NOMO-1 (cell line): ENCODE measurements around the gene SLC25A46.
"Not testable (repeated sequence)": the region's sequence is repeated elsewhere in the genome, so short reads cannot be mapped to it uniquely, and the experiment has no call there.

ENCODE experiments used
- DNase-seq, 2 experiments: peaks; one replicate each; lab custom pipeline; 2025; ENCODE audit not compliant: unreplicated experiment in 2 of 2; lab: John Stamatoyannopoulos, UW

The SLC25A46 gene

GRCh38 chr5:110738812-110739651 lies at the start of gene SLC25A46:
TSS of gene SLC25A46 (plus strand) at chr5:110739007. CDS start at chr5:110739120, 113 bp downstream.
- DNase-seq, result peak; percentile 78 to 85

- not testable (repeated sequence) for DNase-seq
Observed at GRCh38 chr5:110690587-110690986, 48.2 kb upstream of the SLC25A46 start.

GRCh38 chr5:110692669-110693068 lies 46.1 kb upstream of the SLC25A46 start:
- DNase-seq, result not testable (repeated sequence)

GRCh38 chr5:110702300-110702699 lies 36.5 kb upstream of the SLC25A46 start:
- DNase-seq, result no peak

- no peak for DNase-seq
Observed at GRCh38 chr5:110702704-110703103, 36.1 kb upstream of the SLC25A46 start.

- DNase-seq, result no peak
Observed at GRCh38 chr5:110703481-110703880, 35.3 kb upstream of the SLC25A46 start.

GRCh38 chr5:110705349-110705748 lies 33.5 kb upstream of the SLC25A46 start:
- no peak for DNase-seq

GRCh38 chr5:110707260-110707844 lies 31.5 kb upstream of the SLC25A46 start:
- no peak for DNase-seq

- no peak for DNase-seq
Observed at GRCh38 chr5:110716247-110717245, 22.3 kb upstream of the SLC25A46 start.

- no peak for DNase-seq
Observed at GRCh38 chr5:110718311-110718710, 20.5 kb upstream of the SLC25A46 start.

- DNase-seq, result peak; percentile 54 to 56
Observed at GRCh38 chr5:110726249-110727024, 12.4 kb upstream of the SLC25A46 start, which contains the start of gene TMEM232. TSS of gene TMEM232 (minus strand) at chr5:110726671. CDS start at chr5:110667352, 59,319 bp downstream.

- no peak for DNase-seq
Observed at GRCh38 chr5:110727025-110727314, 11.8 kb upstream of the SLC25A46 start.

GRCh38 chr5:110731499-110731898 lies 7.3 kb upstream of the SLC25A46 start:
- DNase-seq, result not testable (repeated sequence)

GRCh38 chr5:110734101-110734500 lies 4.7 kb upstream of the SLC25A46 start:
- DNase-seq, result no peak

- DNase-seq, result no peak
Observed at GRCh38 chr5:110735556-110735955, 3.3 kb upstream of the SLC25A46 start.

GRCh38 chr5:110736753-110737152 lies 2.1 kb upstream of the SLC25A46 start:
- DNase-seq, result peak; percentile 19 to 40

GRCh38 chr5:110738503-110738811 lies 350 bp upstream of the SLC25A46 start:
- DNase-seq, result no peak

- DNase-seq, result no peak
Observed at GRCh38 chr5:110751902-110752762, 13.3 kb downstream of the SLC25A46 start.

- no peak for DNase-seq
Observed at GRCh38 chr5:110752953-110753352, 14.1 kb downstream of the SLC25A46 start.
